Upper lobe of left lung (tissue), 6 donors: ENCODE data around the gene SNCAIP. TPM values are rescaled to one million over a fixed set of nuclear protein-coding genes. Genes with fewer than 3 reads are reported as not detected.

Experiments
- ATAC-seq, 2 donors: fragments of 200-7000 bp; cut with Tn5 transposase; one replicate each; pipeline ENCODE4 v1.9.1; 2022; ENCODE audit warnings: mild to moderate bottlenecking in 2 of 2, moderate library complexity in 2 of 2; ENCODE audit not compliant: low FRiP score in 2 of 2
- DNase-seq, 2 donors: peaks; one replicate each; pipeline ENCODE4 v3.0.0-alpha.2; 2019 to 2020
- H3K27ac ChIP-seq, 4 donors: fragments of 200-600 bp; sonication (generic); one replicate each; pipeline ENCODE4 v1.5.1; 2016 to 2019
- H3K27me3 ChIP-seq, 4 donors: fragments of 200-600 bp; sonication (generic); one replicate each; pipeline ENCODE4 v1.5.1; 2017 to 2019
- H3K36me3 ChIP-seq, 4 donors: fragments of 200-600 bp; sonication (generic); one replicate each; pipeline ENCODE4 v1.5.1; 2016 to 2019
- H3K4me1 ChIP-seq, 4 donors: fragments of 200-600 bp; sonication (generic); one replicate each; pipeline ENCODE4 v1.5.1; 2018 to 2019
- H3K4me3 ChIP-seq, 4 donors: fragments of 200-600 bp; sonication (generic); one replicate each; pipeline ENCODE4 v1.5.1; 2017 to 2019; ENCODE audit warnings: mild to moderate bottlenecking in 2 of 4, moderate library complexity in 1 of 4
- H3K9me3 ChIP-seq, 4 donors: fragments of 200-600 bp; sonication (generic); one replicate each; pipeline ENCODE4 v1.5.1; 2018 to 2019
- EP300 ChIP-seq, 4 donors: sonication (generic); formaldehyde crosslinking; IDR thresholded peaks; one replicate each; pipeline ENCODE4 v1.5.1; 2017; ENCODE audit warnings: antibody characterized with exemption in 4 of 4, control low read depth in 2 of 4
- POLR2A ChIP-seq, 4 donors: fragments of 450-650 bp; IDR thresholded peaks; one replicate each; pipeline ENCODE4 v1.5.1; 2016 to 2017; ENCODE audit warnings: antibody characterized with exemption in 4 of 4, mild to moderate bottlenecking in 2 of 4
- POLR2AphosphoS5 ChIP-seq, 2 donors: sonication (generic); formaldehyde crosslinking; IDR thresholded peaks; one replicate each; pipeline ENCODE4 v1.5.1; 2017; ENCODE audit warnings: antibody characterized with exemption in 2 of 2
- WGBS, 2 donors: methylation state at CpG; one replicate each; pipeline ENCODE4 v1.1.5; 2017 to 2018; 5-methylcytosine and 5-hydroxymethylcytosine counted together
- total RNA-seq, 6 donors: library from RNA; depleted of rRNA in 4 of 6; stranded (reverse); fragments of >200 nt in 4 of 6; gene quantifications; one replicate each; pipeline versions ENCODE4 v1.1.0 to v1.2.1, GENCODE V29; 2016 to 2021
- TF ChIP-seq, protein P1 (sequence below), 6 experiments: fragments of 450-650 bp in 4 of 6; fragments of 200-600 bp in 2 of 6; sonication (generic) in 2 of 6; IDR thresholded peaks; one replicate each; pipeline ENCODE4 v1.5.1; 2016 to 2019; ENCODE audit warnings: antibody characterized with exemption in 6 of 6
- donor health status: DM: no; HTN: no; CAD: no; lungs with moderate emphysema.
- donor health status: DM: no; HTN: yes; CAD: no; lungs with severe emphysema.

The SNCAIP gene
- total RNA-seq, 6 donors from 2014 or later = 1.2 to 6.3 (median 2.3) TPM

DNA sequence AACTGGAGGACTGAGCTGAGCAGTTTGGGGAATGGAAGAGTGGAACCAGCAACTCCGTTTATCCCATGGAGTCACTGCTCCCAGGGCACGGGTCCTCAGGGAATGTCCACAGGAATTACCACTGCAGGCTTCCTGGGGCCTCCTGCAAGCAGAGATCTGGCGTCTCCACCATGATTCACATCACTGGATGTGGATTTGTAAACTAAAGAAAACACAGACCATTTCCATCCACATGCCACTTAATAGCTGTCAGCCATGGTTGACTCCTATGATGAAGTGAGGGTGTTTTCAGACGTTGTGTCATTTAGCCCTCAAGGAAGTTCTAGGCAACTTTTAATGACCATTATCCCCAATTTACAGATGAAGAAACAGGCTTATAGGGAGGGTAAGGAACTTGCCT, 30.2 kb downstream of the SNCAIP start:
- no peak overlapping the region for H3K4me3 ChIP-seq
- 77 to 83% methylated on average over 4 of the region's 4 CpGs for WGBS, 2 donors
- no peaks in the 10 kb centered on the region for H3K36me3 ChIP-seq
- DNase-seq = no peak
- H3K27me3 ChIP-seq = no peaks in the 10 kb centered on the region
- H3K9me3 ChIP-seq = no peaks in the 10 kb centered on the region
- no peak for ATAC-seq
- H3K27ac ChIP-seq = no peak overlapping the region
- TF ChIP-seq, protein P1, sequence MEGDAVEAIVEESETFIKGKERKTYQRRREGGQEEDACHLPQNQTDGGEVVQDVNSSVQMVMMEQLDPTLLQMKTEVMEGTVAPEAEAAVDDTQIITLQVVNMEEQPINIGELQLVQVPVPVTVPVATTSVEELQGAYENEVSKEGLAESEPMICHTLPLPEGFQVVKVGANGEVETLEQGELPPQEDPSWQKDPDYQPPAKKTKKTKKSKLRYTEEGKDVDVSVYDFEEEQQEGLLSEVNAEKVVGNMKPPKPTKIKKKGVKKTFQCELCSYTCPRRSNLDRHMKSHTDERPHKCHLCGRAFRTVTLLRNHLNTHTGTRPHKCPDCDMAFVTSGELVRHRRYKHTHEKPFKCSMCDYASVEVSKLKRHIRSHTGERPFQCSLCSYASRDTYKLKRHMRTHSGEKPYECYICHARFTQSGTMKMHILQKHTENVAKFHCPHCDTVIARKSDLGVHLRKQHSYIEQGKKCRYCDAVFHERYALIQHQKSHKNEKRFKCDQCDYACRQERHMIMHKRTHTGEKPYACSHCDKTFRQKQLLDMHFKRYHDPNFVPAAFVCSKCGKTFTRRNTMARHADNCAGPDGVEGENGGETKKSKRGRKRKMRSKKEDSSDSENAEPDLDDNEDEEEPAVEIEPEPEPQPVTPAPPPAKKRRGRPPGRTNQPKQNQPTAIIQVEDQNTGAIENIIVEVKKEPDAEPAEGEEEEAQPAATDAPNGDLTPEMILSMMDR (IDR thresholded peaks at IDR 0.05) = no peak
- TF ChIP-seq POLR2AphosphoS5 (IDR thresholded peaks at IDR 0.05) (no peak), EP300 (IDR thresholded peaks at IDR 0.05) (no peak), POLR2A (IDR thresholded peaks at IDR 0.05) (no peak)
- H3K4me1 ChIP-seq = no peaks in the 10 kb centered on the region

DNA sequence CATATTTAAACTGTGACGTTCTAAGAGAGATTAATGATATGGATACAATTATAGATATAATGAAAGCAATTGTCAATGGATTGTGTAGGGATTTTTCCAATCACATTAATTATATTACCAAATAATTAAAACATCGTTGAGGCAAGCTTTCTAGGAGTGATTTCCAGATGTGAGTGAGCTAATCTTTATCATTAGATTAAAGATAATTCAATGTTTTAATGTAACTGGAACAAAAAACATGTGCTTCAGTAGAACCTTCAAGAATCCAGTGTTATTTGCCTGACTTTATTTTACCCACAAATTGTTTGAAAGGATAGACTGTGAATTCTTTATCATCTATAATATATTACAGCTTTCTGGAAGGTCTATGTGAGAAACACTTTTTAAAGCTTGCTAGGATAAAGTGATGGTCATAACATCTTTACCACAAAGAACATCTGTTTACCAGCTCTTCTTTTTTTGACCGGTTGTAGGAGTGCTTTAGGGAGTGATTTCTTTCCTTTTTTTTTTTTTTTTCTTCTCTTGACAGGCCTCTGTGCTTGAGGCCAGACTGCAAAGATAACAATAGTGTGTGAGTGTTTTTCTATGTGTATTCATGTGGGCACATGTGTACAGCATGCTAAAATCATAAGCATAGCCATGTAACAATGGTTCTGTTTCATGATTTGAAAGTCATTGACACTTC, 35.0 kb downstream of the SNCAIP start:
- Histone ChIP-seq H3K4me3 (no peak overlapping the region), H3K27me3 (no peaks in the 10 kb centered on the region), H3K27ac (no peak overlapping the region), H3K9me3 (no peaks in the 10 kb centered on the region), H3K4me1 (no peaks in the 10 kb centered on the region), H3K36me3 (no peaks in the 10 kb centered on the region)
- TF ChIP-seq EP300 (IDR thresholded peaks at IDR 0.05) = no peak
- TF ChIP-seq, protein P1 (IDR thresholded peaks at IDR 0.05) = no peak
- no peak for TF ChIP-seq POLR2A (IDR thresholded peaks at IDR 0.05)
- no peak for TF ChIP-seq POLR2AphosphoS5 (IDR thresholded peaks at IDR 0.05)
- ATAC-seq = no peak
- no peak for DNase-seq
- WGBS, 2 donors = 81 to 88% methylated on average over 3 of the region's 3 CpGs

- DNase-seq (no peak), ATAC-seq (no peak)
- Histone ChIP-seq H3K36me3 (no peaks in the 10 kb centered on the region), H3K9me3 (no peaks in the 10 kb centered on the region), H3K4me1 (no peaks in the 10 kb centered on the region), H3K4me3 (no peak overlapping the region), H3K27ac (no peak overlapping the region), H3K27me3 (no peaks in the 10 kb centered on the region)
- TF ChIP-seq POLR2A (IDR thresholded peaks at IDR 0.05) = no peak
- TF ChIP-seq, protein P1 (IDR thresholded peaks at IDR 0.05) = no peak
- no peak for TF ChIP-seq POLR2AphosphoS5 (IDR thresholded peaks at IDR 0.05)
- no peak for TF ChIP-seq EP300 (IDR thresholded peaks at IDR 0.05)
- 67 to 81% methylated on average over 3 of the region's 3 CpGs for WGBS, 2 donors
Observed at GRCh38 chr5:122350496-122350895, 38.5 kb downstream of the SNCAIP start.

- 76 to 88% methylated on average over 4 of the region's 4 CpGs for WGBS, 2 donors
- H3K4me1 ChIP-seq = no peaks in the 10 kb centered on the region
Observed at GRCh38 chr5:122351416-122352157, 39.5 kb downstream of the SNCAIP start.

More at GRCh38 chr5:122351416-122352157, 39.5 kb downstream of the SNCAIP start:
- DNase-seq (no peak), ATAC-seq (peak in 1 of 2 donors; percentile 53)
- TF ChIP-seq POLR2A (IDR thresholded peaks at IDR 0.05) = no peak
- TF ChIP-seq EP300 (IDR thresholded peaks at IDR 0.05) = no peak
- TF ChIP-seq POLR2AphosphoS5 (IDR thresholded peaks at IDR 0.05) = no peak
- TF ChIP-seq, protein P1 (IDR thresholded peaks at IDR 0.05) = no peak
- no peak overlapping the region for H3K4me3 ChIP-seq
- no peaks in the 10 kb centered on the region for H3K36me3 ChIP-seq
- H3K27ac ChIP-seq = no peak overlapping the region
- H3K27me3 ChIP-seq = no peaks in the 10 kb centered on the region
- no peaks in the 10 kb centered on the region for H3K9me3 ChIP-seq
